KMS-11 (cell line): ENCODE data around the gene MYBPC2.

ENCODE experiments used
- H2AFZ ChIP-seq: fragments of 200-600 bp; sonication (generic); 2 replicates; pipeline ENCODE4 v1.6.1; 2016; ENCODE audit warnings: antibody characterized with exemption, mixed run types, low read depth
- H3K27ac ChIP-seq: fragments of 200-600 bp; sonication (generic); 2 replicates; pipeline ENCODE4 v1.6.1; 2016; ENCODE audit warnings: mild to moderate bottlenecking, mixed run types
- H3K27me3 ChIP-seq: fragments of 200-600 bp; sonication (generic); 2 replicates; pipeline ENCODE4 v1.6.1; 2017; ENCODE audit warnings: mild to moderate bottlenecking, low read depth, mixed run types, moderate library complexity; ENCODE audit not compliant: insufficient read depth
- H3K36me3 ChIP-seq: fragments of 200-600 bp; sonication (generic); 2 replicates; pipeline ENCODE4 v1.6.1; 2017; ENCODE audit warnings: mild to moderate bottlenecking, mixed run types; ENCODE audit not compliant: insufficient read depth
- H3K4me1 ChIP-seq: fragments of 200-600 bp; sonication (generic); 2 replicates; pipeline ENCODE4 v1.6.1; 2016; ENCODE audit warnings: mild to moderate bottlenecking, low read depth, mixed run types; ENCODE audit not compliant: poor library complexity, severe bottlenecking
- H3K4me2 ChIP-seq: fragments of 200-600 bp; sonication (generic); 2 replicates; pipeline ENCODE4 v1.7.0; 2016; ENCODE audit warnings: mild to moderate bottlenecking, mixed run types
- H3K4me3 ChIP-seq: fragments of 200-600 bp; sonication (generic); IDR thresholded peaks from 2 replicates; pipeline ENCODE4 v1.6.1; 2017; ENCODE audit warnings: low read depth, low read length, mixed read lengths; ENCODE audit not compliant: insufficient read depth
- H3K79me2 ChIP-seq: fragments of 200-600 bp; sonication (generic); 2 replicates; pipeline ENCODE4 v1.6.1; 2016; ENCODE audit warnings: low read depth, mixed run types; ENCODE audit not compliant: insufficient read depth
- H3K9ac ChIP-seq: fragments of 200-600 bp; sonication (generic); 2 replicates; pipeline ENCODE4 v1.6.1; 2016; ENCODE audit warnings: mild to moderate bottlenecking, mixed run types
- H4K20me1 ChIP-seq: fragments of 200-600 bp; sonication (generic); 2 replicates; pipeline ENCODE4 v1.6.1; 2016; ENCODE audit warnings: mild to moderate bottlenecking, mixed run types; ENCODE audit not compliant: insufficient read depth
- TF ChIP-seq, protein P1 (sequence below): fragments of 200-600 bp; sonication (generic); conservative IDR thresholded peaks from 2 replicates; pipeline ENCODE4 v1.6.1; 2017; ENCODE audit warnings: low read depth, mild to moderate bottlenecking, antibody characterized with exemption, low read length, moderate library complexity, mixed read lengths

The MYBPC2 gene

DNA sequence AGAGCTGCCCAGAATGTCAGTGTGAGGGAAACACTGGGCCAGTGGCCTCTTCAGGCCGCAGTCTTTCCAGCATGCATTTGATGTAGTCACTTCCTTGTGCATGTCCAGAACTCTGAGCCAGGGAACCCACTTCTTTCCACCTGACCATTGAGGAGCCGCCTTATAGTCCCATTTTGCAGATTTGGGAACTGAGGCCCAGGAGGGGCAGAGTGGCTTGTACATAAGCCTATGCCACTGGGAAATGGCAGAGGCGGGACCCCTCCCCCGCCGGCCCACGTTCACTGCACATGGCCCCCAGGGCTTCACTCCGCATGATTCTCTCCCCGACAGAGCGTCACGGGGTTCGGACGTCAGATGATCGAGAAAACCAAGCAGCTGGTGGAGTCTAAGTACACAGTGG lies 19.6 kb upstream of the MYBPC2 start:
- Histone ChIP-seq H3K9ac (no peak overlapping the region), H3K4me1 (peaks cover 4% of the 10 kb centered on the region), H3K4me2 (no peak overlapping the region), H3K4me3 (no peak overlapping the region), H2AFZ (no peak overlapping the region), H3K27ac (no peak overlapping the region), H3K27me3 (no peaks in the 10 kb centered on the region), H3K36me3 (no peaks in the 10 kb centered on the region), H3K79me2 (no peaks in the 10 kb centered on the region), H4K20me1 (no peaks in the 10 kb centered on the region)
- TF ChIP-seq, protein P1, sequence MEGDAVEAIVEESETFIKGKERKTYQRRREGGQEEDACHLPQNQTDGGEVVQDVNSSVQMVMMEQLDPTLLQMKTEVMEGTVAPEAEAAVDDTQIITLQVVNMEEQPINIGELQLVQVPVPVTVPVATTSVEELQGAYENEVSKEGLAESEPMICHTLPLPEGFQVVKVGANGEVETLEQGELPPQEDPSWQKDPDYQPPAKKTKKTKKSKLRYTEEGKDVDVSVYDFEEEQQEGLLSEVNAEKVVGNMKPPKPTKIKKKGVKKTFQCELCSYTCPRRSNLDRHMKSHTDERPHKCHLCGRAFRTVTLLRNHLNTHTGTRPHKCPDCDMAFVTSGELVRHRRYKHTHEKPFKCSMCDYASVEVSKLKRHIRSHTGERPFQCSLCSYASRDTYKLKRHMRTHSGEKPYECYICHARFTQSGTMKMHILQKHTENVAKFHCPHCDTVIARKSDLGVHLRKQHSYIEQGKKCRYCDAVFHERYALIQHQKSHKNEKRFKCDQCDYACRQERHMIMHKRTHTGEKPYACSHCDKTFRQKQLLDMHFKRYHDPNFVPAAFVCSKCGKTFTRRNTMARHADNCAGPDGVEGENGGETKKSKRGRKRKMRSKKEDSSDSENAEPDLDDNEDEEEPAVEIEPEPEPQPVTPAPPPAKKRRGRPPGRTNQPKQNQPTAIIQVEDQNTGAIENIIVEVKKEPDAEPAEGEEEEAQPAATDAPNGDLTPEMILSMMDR = no peak

- no peaks in the 10 kb centered on the region for H3K79me2 ChIP-seq
- H2AFZ ChIP-seq = no peak overlapping the region
- H3K9ac ChIP-seq = no peak overlapping the region
- no peak overlapping the region for H3K27ac ChIP-seq
- TF ChIP-seq, protein P1 = no peak
- H3K36me3 ChIP-seq = no peaks in the 10 kb centered on the region
- H3K4me2 ChIP-seq = no peak overlapping the region
- no peak overlapping the region for H3K4me3 ChIP-seq
- H3K27me3 ChIP-seq = no peaks in the 10 kb centered on the region
- no peaks in the 10 kb centered on the region for H4K20me1 ChIP-seq
- H3K4me1 ChIP-seq = peaks cover 8% of the 10 kb centered on the region
Measured at GRCh38 chr19:50413531-50413930, 19.2 kb upstream of the MYBPC2 start.

DNA sequence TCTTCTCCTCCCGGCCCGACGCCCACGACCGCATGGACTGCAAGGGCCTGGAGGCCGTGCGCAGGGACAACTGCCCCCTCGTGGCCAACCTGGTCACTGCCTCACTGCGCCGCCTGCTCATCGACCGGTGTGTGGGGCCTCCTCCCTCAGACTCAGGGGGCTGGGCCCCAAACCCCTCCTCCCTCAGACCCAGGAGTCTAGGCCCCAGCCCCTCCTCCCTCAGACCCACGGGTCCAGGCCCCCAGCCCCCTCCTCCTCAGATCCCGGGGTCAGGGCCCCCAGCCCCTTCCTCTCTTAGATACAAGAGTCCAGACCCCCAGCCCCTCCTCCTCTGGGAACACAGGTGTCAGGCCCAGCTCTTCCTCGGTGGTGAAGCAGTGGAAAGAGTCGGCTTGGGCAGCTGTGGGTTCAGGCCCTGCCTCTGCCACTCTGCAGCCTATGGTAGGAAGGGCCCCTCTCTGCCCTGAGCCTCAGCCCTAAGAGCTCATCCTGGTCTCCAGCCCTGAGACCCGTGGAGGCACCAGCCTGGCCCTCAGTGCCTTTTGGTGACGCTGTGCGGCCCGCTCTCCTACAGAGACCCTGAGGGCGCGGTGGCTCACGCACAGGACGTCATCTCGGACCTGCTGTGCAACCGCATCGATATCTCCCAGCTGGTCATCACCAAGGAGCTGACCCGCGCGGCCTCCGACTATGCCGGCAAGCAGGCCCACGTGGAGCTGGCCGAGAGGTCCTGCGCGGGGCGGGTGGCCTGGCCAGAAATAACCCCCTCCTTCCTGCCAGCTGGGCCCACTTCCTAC lies 17.6 kb upstream of the MYBPC2 start:
- Histone ChIP-seq H3K27ac (no peak overlapping the region), H3K4me1 (peaks cover 21% of the 10 kb centered on the region), H3K79me2 (no peaks in the 10 kb centered on the region), H3K27me3 (no peaks in the 10 kb centered on the region), H4K20me1 (no peaks in the 10 kb centered on the region), H3K4me3 (no peak overlapping the region), H3K9ac (no peak overlapping the region), H3K4me2 (no peak overlapping the region), H3K36me3 (no peaks in the 10 kb centered on the region), H2AFZ (no peak overlapping the region)
- TF ChIP-seq, protein P1 = no peak

DNA sequence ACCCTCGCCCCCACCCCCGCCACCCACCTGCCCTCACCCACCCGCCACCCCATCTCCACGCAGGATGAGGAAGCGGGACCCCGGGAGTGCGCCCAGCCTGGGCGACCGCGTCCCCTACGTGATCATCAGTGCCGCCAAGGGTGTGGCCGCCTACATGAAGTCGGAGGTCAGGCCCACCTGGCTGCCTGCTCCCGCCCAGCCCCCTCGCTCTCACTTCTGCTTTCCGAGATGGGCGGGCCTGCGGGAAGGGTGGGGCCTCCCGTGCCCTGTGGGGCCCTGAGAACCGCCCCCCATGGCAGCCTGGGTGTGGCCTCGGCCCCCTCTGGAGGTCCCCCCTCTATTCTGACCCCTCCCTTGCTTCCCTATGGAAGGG lies 17.0 kb upstream of the MYBPC2 start:
- Histone ChIP-seq H3K79me2 (no peaks in the 10 kb centered on the region), H3K4me1 (peaks cover 23% of the 10 kb centered on the region), H3K9ac (no peak overlapping the region), H4K20me1 (no peaks in the 10 kb centered on the region), H3K36me3 (no peaks in the 10 kb centered on the region), H3K4me2 (no peak overlapping the region), H3K27ac (no peak overlapping the region), H3K4me3 (no peak overlapping the region), H2AFZ (no peak overlapping the region), H3K27me3 (no peaks in the 10 kb centered on the region)
- TF ChIP-seq, protein P1 = no peak
